ELF-1 (cell line): ENCODE measurements around the gene NIPA2.

ENCODE experiments used
- DNase-seq: peaks from one replicate; pipeline ENCODE4 v3.0.0-alpha.2; 2016; ENCODE audit warnings: low read depth, low spot score

Gene NIPA2

DNA sequence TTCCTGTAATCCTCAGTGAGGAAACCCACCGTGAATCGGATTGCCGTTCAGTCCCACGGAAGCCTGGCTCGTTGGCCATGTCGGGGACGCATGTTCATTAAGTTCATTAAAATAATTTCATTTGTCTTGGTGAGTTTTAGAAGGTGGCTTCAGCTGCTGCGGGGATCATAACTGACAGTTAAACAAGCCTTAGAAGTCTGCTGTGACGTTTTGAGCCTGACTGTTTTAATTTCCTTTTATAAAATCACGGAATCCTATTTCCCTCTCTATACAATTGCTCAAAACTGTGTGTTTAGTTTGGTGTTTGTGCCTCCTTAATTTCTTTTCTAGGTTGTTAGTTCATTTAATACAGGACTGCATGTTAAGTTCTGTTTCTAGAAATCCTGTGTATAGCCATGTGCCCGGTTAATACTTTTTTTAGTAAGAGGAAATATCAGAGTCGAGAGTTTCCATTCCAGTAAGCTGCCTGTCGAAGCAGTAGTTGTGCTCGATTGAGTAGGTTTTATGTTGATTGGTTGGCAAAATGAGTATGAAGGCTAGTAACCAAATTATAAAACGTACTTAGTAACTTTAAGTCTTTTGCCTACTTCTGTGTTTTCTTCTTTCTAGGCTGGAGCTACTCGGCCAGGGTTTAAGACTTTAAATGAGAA lies 705 bp downstream of the NIPA2 start:
- no peak for DNase-seq

DNA sequence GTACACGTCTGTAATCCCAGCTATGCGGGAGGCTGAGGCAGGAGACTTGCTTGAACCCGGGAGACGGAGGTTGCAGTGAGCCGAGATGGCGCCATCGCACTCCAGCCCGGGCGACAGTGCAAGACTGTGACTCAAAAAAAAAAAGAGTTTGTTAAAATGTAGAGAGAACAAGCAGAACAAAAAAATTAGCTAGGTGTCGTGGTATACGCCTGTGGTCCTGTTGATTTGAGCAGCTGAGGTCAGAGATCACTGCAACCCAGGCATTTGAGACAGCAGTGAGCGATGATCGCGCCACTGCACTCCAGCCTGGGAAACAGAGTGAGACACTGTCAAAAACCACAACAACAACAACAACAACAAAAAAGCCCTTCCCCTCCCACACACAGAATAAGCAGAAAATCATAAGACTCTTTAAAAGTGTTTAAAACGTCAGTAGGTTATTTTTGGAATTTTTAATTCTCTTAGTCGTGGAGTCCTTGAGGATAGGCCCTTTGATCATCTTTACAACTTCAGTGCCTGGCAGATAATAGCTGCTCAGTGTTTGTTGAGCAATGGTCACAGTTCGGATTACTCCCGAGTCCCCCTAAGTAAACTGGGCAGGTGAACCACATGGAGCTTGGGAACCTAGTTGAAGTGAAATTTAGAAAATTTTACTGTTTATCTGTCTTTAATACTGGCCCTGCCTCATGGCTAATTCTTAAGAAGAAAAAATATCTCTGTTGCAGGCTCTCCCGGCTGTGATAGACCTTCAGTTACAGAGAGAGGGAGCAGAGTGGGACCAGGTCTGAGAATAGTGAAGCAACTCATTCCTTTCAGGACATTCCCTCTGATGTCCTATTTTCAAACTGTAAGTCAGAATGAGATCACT lies 6.2 kb downstream of the NIPA2 start:
- no peak for DNase-seq

DNA sequence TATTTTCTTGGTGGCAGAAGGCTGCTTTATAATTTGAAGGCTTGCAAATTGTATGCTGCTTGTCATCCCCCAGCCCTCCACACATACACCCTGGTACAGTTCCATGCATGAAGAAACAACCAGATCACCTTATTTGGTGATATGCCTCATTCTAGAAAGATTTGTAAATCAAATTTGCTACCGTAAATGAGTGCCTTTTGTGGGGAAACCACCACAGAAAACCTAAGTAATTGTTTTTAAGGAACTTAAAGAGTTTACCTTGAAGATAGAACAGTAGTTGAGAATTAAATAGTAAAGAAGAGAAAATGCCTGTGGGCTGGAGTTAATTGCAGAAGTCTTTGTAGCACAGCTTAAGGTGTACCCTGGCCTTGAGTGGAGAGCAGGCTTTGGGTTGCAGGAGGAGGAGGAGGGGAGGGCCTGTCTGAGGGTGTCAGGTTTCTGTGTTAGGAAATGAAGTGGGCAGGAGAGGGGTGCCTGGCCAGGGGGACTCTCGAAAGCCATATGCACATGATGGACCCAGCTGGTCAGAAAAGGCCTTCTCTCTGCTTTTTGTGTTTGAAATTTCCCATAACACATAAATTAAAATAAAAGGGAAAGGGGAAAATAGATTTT lies 6.9 kb downstream of the NIPA2 start:
- peak; percentile 54 for DNase-seq

DNA sequence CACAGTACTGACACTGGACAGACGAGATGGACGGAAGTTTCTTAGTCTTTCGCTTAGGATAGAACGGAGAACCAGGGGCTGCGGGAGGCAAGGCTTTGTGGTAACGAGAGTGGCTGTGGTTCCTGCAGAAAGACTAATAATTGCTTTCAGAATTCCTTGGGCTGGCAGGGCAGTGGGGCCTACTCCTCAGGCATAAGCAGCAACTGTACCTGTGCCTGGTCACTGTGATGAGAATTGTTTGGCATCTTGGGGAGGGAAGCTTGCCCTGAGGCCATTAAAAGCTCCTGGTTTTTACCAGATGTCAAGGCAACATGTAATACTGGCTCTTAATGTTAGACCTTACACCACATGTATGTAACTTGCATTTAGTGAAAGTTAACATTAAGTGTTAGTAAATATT lies 7.6 kb downstream of the NIPA2 start:
- DNase-seq: peak; percentile 57

GRCh38 chr15:22850055-22850454 lies 11.6 kb downstream of the NIPA2 start:
- DNase-seq: no peak

DNA sequence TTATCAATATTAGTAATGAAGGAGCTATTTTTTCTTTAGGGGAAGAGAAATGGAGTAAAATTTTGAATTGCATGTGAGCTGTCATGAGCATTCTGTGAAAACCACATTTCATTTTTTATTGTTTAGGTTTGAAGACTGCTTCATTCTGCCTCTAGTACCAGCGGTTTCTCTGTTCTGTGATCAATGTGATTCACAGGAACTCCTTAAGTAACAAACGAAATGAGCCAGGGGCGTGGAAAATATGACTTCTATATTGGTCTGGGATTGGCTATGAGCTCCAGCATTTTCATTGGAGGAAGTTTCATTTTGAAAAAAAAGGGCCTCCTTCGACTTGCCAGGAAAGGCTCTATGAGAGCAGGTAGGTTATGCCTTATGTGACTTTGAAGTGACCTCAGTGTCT lies 13.0 kb downstream of the NIPA2 start:
- no peak for DNase-seq

- DNase-seq: no peak
These were observed 17.3 kb downstream of the NIPA2 start for GRCh38 chr15:22855791-22856190.

- DNase-seq: no peak
These were observed 18.2 kb downstream of the NIPA2 start for GRCh38 chr15:22856659-22857058.

DNA sequence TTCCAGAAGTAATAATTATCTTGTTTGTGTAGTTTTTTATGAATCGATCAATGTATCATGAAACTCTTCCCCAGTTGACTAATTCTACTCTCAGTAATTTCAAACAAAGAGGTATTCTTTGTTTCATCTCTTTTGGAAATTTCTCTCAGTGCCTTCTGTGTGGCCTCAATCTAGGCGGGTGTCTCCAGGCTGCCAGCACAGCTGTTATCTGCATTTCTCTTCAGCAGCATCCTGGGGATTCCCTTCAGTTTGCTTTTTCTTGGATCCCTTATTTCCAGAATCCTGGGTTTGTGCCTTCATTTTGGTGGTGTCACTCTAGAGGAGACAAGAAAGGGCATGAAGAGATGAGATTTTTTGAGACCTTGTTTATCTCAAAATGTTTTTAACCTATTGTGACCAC lies 22.7 kb downstream of the NIPA2 start:
- no peak for DNase-seq

DNA sequence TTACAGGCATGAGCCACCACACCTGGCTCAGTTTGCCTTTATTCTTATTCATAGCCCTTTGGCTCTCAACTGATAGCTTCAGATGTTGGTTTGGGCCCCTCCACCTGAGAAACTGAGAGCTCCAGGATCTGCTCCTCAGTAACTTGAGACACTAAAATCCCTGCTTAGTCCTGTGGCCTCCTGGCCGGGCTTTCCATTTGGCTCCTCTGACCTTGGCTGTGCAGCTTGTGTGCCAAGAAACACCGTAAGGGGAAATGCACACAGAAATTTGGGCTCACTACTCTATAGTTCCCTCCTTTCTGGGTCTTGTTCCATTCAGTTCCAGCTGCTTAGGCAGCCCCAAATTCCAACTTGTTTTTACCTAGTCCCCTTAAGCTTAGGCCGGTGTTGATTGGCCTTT lies 24.9 kb downstream of the NIPA2 start:
- DNase-seq: no peak

DNA sequence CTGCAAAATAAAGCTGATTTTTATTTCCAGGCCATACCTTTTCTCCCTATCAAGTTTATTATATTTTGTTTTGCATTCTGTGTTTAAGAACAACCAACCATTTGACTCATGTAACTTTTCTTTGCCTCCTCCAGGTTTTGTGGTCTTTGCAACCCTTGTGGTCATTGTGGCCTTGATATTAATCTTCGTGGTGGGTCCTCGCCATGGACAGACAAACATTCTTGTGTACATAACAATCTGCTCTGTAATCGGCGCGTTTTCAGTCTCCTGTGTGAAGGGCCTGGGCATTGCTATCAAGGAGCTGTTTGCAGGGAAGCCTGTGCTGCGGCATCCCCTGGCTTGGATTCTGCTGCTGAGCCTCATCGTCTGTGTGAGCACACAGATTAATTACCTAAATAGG lies 27.6 kb downstream of the NIPA2 start:
- DNase-seq: no peak

DNA sequence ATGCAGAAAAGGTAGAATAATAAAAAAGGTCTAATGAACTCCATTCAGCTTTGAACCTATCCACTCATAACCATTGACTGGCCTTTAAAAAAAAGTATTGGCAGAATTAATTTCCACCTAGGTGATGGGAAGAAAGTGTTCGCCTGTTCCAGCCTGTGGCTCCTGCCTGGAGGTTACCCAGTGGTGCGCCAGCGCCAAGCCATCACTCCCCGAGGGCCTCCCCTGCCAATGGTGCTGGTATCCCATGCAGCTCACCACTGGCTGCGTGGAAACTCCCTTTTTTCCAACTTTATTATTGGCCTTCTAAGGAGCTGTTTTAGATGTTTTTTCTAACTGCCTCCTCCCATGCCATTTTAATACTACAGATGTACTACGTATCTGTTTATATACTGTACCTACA lies 29.4 kb downstream of the NIPA2 start:
- no peak for DNase-seq

- DNase-seq: no peak
These were observed 30.0 kb downstream of the NIPA2 start for GRCh38 chr15:22868495-22868894.

GRCh38 chr15:22868928-22869327 lies 30.5 kb downstream of the NIPA2 start:
- no peak for DNase-seq

DNA sequence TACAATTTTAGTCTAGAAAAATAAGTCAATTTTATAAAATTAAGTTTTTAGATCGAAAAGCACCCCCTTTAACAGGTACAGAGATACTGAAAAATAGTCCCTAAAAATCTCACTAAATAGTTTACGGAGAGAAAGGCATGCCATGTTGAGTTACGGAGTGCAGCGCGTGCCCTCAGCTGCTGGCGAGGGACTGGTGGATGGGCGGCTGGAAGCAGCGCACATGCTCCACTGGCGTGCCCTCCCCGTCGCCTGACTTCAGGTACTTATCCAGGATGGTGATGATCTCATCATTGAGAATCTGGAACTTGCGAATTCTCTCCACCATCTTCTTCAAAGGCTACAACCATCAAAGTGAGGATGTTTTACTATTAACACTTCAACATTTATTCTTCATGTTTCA lies 31.4 kb downstream of the NIPA2 start:
- DNase-seq: no peak

DNA sequence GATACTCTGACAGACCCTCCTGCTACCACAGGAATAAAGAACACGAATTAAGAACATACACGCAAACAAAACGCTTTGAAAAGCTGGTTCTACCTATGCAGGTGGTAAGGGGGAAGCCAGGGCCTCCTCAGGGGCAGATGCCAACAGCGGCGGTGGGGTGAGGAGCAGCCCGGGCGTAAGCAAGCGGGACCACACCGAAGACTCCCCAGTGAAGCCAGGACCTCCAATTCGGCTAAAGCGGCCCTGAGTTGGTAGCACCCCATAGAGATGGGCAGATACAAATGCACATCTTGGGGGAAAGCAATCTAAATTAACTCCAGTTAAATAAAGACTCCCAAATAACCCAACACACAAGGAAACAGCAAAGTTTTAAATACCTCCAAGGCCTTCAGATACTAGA lies 32.4 kb downstream of the NIPA2 start:
- DNase-seq: no peak

DNA sequence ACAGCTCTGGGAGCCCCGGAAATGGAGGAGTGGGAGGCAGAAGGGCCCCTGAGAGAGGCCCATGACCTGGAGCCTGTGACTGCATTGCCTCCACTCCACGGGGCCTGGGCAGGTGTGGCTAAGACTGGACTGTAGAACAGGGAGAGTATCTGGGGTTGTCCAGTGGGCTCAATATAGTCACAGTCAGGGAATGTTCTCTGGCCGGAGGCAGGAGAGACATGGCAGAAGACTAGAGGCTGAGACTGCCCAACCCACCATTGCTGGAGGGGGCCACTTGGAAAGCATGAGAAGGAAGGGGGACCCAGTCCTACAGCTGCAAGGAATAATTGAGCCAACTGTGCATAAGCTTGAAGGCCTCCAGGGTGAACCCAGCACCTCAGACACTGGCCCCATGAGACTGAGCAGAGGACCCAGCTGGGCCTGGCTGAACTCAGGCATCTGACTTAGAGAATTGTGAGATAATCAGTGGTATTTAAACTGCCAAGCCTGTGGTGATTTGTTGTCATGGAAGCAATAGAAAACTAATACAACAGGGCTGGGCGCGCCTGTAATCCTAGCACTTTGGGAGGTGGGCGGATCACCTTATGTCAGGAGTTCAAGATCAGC lies 33.1 kb downstream of the NIPA2 start:
- no peak for DNase-seq

DNA sequence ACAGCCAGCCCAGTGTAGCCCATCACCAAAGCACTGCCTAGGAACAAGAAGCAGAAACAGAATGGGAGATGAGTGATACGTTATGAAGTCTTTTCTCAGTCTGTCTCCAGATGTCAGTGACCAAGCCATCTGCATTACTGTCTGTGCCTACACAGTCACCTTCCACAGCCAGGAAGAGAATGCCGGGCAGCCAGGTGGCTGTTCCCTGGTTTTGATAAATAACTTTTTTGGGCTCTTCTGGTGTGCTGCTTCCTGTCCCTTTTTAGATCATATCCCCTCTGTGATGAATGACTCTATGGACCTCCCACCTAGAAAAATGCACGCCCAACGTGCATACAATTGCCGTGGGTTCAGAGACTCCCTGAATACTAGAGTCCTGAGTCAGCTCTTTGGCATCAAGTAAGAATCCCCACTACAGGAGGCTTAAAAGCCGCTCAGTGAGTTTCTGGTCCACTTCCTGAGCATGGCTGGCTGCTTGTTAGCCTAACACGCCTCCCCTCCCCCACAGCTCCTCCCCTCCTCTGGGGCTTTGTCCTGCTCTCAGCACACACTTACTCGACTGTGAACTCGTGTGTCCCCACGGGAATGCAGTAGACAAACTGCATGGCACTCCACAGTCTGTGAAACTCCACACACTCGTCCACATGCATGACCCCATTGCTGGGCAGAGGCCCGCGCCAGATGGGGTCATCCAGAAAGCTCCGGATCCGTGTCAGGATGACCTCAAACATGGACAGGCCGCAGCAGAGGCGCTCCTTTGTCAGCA lies 34.7 kb downstream of the NIPA2 start:
- peak; percentile 75 for DNase-seq

- no peak for DNase-seq
These were observed 35.4 kb downstream of the NIPA2 start for GRCh38 chr15:22873841-22874240.

GRCh38 chr15:22874256-22874655 lies 35.8 kb downstream of the NIPA2 start:
- DNase-seq: no peak

- no peak for DNase-seq
These were observed 36.5 kb downstream of the NIPA2 start for GRCh38 chr15:22874966-22875365.

- no peak for DNase-seq
These were observed 38.7 kb downstream of the NIPA2 start for GRCh38 chr15:22877117-22877516.
